ENCODE data around the gene TOM1L2.
A peak's percentile ranks its signal among the peaks of the same experiment; 100 is the strongest.

TOM1L2 gene

DNA sequence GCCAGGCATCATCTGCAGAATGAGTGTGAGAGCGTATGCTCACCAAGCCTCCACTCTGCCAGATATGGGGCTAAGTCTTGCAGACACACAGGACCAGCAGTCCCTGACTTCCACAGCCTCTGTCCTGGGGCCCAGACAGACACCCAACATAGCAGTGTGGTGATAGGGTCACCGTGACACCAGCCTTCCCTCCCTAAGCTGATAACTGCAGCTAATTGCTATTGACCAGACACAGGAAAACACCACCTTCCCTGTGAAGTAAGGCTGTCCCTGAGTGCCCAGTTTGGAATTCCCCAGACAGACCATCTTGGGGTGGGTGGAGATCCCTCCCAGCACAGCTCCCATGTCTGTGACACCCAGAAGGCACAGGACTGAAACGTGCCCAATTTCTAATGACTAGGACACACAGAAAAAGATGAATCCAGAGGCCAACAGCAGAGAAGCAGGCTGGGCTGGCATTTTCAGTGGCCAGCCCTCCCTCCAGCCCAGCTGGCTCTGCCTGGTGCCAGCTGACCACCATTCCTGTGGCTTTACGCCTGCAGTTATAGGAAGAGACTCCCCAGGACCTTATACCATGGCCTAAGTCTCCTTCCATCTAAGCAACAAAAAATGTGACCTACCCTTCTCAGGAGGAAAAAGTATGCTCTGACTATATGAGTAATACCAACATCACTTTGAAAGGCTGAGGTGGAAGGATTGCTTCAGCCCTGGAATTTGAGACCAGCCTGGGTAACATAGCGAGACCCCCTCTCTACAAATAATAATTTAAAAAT, 36.5 kb upstream of the TOM1L2 start:
- peak; percentile 65 for DNase-seq
- no peak overlapping the region for H4K8ac ChIP-seq (ENCODE audit: low read depth, low read length)
- no peak overlapping the region for H3K23ac ChIP-seq (ENCODE audit: low read length)
- H2BK15ac ChIP-seq (replicated peaks; ENCODE audit: low read depth): no peak overlapping the region
- peak overlapping the region; percentile 51 for H3K56ac ChIP-seq (ENCODE audit: low read length)
- H3K9ac ChIP-seq (ENCODE audit: low read length): no peak overlapping the region
- no peak overlapping the region for H2BK120ac ChIP-seq (ENCODE audit: low read depth, low read length)
- H3K4me2 ChIP-seq (ENCODE audit: low read length): no peak overlapping the region
- H3K27ac ChIP-seq (ENCODE audit: low read depth, low read length): no peak overlapping the region
- no CpG with 5 or more reads among the region's 5 CpGs for WGBS (ENCODE audit: extremely low coverage, insufficient coverage, low lambda C conversion rate)
- H3K4ac ChIP-seq (ENCODE audit: low read depth, low read length): no peak overlapping the region
- H3K79me1 ChIP-seq (ENCODE audit: low read length): no peaks in the 10 kb centered on the region
- H2BK5ac ChIP-seq (ENCODE audit: low read length): no peak overlapping the region
- peaks cover 3% of the 10 kb centered on the region for H3K4me1 ChIP-seq (ENCODE audit: control insufficient read depth, low read depth, low read length)
- H3K27me3 ChIP-seq (ENCODE audit: insufficient read depth, low read length, poor library complexity): no peaks in the 10 kb centered on the region
- H3K18ac ChIP-seq (ENCODE audit: low read length): no peak overlapping the region
- no peaks in the 10 kb centered on the region for H3K79me2 ChIP-seq (ENCODE audit: control insufficient read depth, insufficient read depth, low read length)
- no peak overlapping the region for H2AK5ac ChIP-seq (ENCODE audit: low read length)
- H3K4me3 ChIP-seq (ENCODE audit: low read length): no peak overlapping the region
- no peaks in the 10 kb centered on the region for H3K36me3 ChIP-seq (ENCODE audit: control insufficient read depth, insufficient read depth, low read length)
- H4K5ac ChIP-seq (ENCODE audit: low read length): no peak overlapping the region

DNA sequence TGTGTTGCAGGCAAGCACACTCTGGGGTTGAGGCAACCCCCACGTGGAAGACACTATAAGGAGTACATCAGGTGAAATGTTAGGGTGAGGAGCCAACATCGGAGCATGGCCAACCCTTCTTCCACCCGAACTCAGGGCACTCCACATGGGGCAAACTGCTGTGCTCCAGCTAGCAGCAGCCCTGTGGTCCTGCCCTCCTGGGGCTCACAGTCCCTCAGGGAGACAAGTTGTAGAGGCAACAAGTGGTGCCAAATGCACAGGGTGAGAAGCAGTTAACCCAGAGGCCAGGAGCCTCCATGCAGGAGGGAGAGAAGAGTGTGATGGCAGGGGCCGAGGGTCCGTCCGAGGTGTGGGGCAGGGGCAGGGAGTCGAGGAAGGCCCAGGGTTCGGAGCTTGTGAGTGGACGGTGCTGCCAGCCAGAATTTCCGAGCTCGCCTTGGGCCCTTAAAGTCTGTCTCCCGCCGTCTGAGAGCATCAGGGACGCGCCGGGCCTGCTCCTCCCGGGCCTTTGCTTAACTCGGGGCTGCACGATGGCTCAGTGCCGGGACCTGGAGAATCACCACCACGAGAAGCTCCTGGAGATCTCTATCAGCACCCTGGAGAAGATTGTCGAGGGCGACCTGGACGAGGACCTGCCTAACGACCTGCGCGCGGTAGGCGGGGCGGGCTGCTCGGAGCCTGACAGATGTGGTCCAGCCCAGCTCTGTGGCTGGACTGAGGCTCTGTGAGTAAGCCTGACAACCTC, 34.5 kb upstream of the TOM1L2 start:
- no peak overlapping the region for H3K4ac ChIP-seq (ENCODE audit: low read depth, low read length)
- H3K36me3 ChIP-seq (ENCODE audit: control insufficient read depth, insufficient read depth, low read length): no peaks in the 10 kb centered on the region
- H4K8ac ChIP-seq (ENCODE audit: low read depth, low read length): no peak overlapping the region
- no peak overlapping the region for H3K4me3 ChIP-seq (ENCODE audit: low read length)
- no peak overlapping the region for H3K23ac ChIP-seq (ENCODE audit: low read length)
- peaks cover 3% of the 10 kb centered on the region for H3K4me1 ChIP-seq (ENCODE audit: control insufficient read depth, low read depth, low read length)
- H2AK5ac ChIP-seq (ENCODE audit: low read length): no peak overlapping the region
- H3K9ac ChIP-seq (ENCODE audit: low read length): no peak overlapping the region
- no peak overlapping the region for H3K18ac ChIP-seq (ENCODE audit: low read length)
- no peak overlapping the region for H3K56ac ChIP-seq (ENCODE audit: low read length)
- H3K79me1 ChIP-seq (ENCODE audit: low read length): no peaks in the 10 kb centered on the region
- no peak overlapping the region for H2BK15ac ChIP-seq (replicated peaks; ENCODE audit: low read depth)
- H2BK120ac ChIP-seq (ENCODE audit: low read depth, low read length): no peak overlapping the region
- DNase-seq: peak; percentile 47
- no peak overlapping the region for H4K5ac ChIP-seq (ENCODE audit: low read length)
- no CpG with 5 or more reads among the region's 31 CpGs for WGBS (ENCODE audit: extremely low coverage, insufficient coverage, low lambda C conversion rate)
- H3K4me2 ChIP-seq (ENCODE audit: low read length): no peak overlapping the region
- no peak overlapping the region for H3K27ac ChIP-seq (ENCODE audit: low read depth, low read length)
- no peaks in the 10 kb centered on the region for H3K79me2 ChIP-seq (ENCODE audit: control insufficient read depth, insufficient read depth, low read length)
- no peak overlapping the region for H2BK5ac ChIP-seq (ENCODE audit: low read length)
- H3K27me3 ChIP-seq (ENCODE audit: insufficient read depth, low read length, poor library complexity): no peaks in the 10 kb centered on the region

DNA sequence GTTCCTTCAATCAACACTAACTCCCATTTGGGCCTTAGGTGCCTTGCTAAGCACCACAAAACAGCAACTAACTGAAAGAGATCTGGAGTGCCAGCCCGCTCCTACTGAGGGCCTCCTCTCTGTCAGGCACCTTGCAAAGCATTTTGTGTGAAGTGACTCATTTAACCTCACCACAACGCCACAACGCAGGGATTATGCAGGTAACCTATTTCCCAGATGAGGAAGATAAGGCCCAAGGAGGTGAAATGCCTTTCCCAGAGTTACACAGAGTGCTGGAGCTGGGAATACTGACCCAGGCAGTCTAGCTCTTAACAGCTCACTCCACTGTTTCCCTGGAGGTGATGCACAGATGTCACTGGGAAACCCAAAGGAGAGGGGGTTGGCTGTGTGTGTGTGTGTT, 33.3 kb upstream of the TOM1L2 start:
- Histone ChIP-seq H3K27me3 (ENCODE audit: insufficient read depth, low read length, poor library complexity) (no peaks in the 10 kb centered on the region), H2BK15ac (replicated peaks; ENCODE audit: low read depth) (no peak overlapping the region), H2AK5ac (ENCODE audit: low read length) (no peak overlapping the region), H4K8ac (ENCODE audit: low read depth, low read length) (no peak overlapping the region), H3K27ac (ENCODE audit: low read depth, low read length) (no peak overlapping the region), H3K36me3 (ENCODE audit: control insufficient read depth, insufficient read depth, low read length) (no peaks in the 10 kb centered on the region), H3K4me2 (ENCODE audit: low read length) (no peak overlapping the region), H3K9ac (ENCODE audit: low read length) (no peak overlapping the region), H2BK120ac (ENCODE audit: low read depth, low read length) (no peak overlapping the region), H3K4ac (ENCODE audit: low read depth, low read length) (no peak overlapping the region), H3K4me1 (ENCODE audit: control insufficient read depth, low read depth, low read length) (peaks cover 3% of the 10 kb centered on the region), H3K4me3 (ENCODE audit: low read length) (no peak overlapping the region), H3K56ac (ENCODE audit: low read length) (no peak overlapping the region), H3K18ac (ENCODE audit: low read length) (no peak overlapping the region), H3K79me1 (ENCODE audit: low read length) (no peaks in the 10 kb centered on the region), H3K79me2 (ENCODE audit: control insufficient read depth, insufficient read depth, low read length) (no peaks in the 10 kb centered on the region), H2BK5ac (ENCODE audit: low read length) (no peak overlapping the region), H3K23ac (ENCODE audit: low read length) (no peak overlapping the region), H4K5ac (ENCODE audit: low read length) (no peak overlapping the region)
- no peak for DNase-seq
- no CpG with 5 or more reads among the region's 3 CpGs for WGBS (ENCODE audit: extremely low coverage, insufficient coverage, low lambda C conversion rate)

DNA sequence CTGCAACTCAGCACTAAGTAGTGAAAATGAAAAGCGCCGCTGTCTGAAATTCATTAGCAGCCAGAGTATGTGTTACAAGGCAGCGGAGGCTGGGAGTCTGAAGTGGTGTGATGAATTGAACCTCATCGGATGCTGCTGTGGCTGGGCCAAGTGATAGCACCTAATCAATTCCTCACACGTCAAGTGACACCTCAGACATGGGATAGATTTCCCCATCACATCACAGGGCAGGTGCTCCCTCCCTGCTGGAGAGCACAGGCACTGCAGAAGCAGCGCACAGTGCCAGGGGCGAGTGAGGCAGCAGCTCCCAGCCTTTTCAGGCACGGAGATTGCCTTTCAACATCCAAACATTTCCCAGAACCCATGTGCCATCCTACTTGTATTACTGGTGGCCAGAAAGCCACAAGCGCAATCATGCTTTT, 32.7 kb upstream of the TOM1L2 start:
- Histone ChIP-seq H2BK120ac (ENCODE audit: low read depth, low read length) (no peak overlapping the region), H4K5ac (ENCODE audit: low read length) (no peak overlapping the region), H3K27me3 (ENCODE audit: insufficient read depth, low read length, poor library complexity) (no peaks in the 10 kb centered on the region), H3K4me2 (ENCODE audit: low read length) (no peak overlapping the region), H3K79me1 (ENCODE audit: low read length) (no peaks in the 10 kb centered on the region), H3K4ac (ENCODE audit: low read depth, low read length) (no peak overlapping the region), H3K27ac (ENCODE audit: low read depth, low read length) (no peak overlapping the region), H3K4me1 (ENCODE audit: control insufficient read depth, low read depth, low read length) (peaks cover 2% of the 10 kb centered on the region), H2AK5ac (ENCODE audit: low read length) (no peak overlapping the region), H3K36me3 (ENCODE audit: control insufficient read depth, insufficient read depth, low read length) (no peaks in the 10 kb centered on the region), H2BK15ac (replicated peaks; ENCODE audit: low read depth) (no peak overlapping the region), H3K79me2 (ENCODE audit: control insufficient read depth, insufficient read depth, low read length) (no peaks in the 10 kb centered on the region), H3K4me3 (ENCODE audit: low read length) (no peak overlapping the region), H3K18ac (ENCODE audit: low read length) (no peak overlapping the region), H4K8ac (ENCODE audit: low read depth, low read length) (no peak overlapping the region), H3K56ac (ENCODE audit: low read length) (no peak overlapping the region), H3K9ac (ENCODE audit: low read length) (no peak overlapping the region), H3K23ac (ENCODE audit: low read length) (no peak overlapping the region), H2BK5ac (ENCODE audit: low read length) (no peak overlapping the region)
- WGBS (ENCODE audit: extremely low coverage, insufficient coverage, low lambda C conversion rate): no CpG with 5 or more reads among the region's 9 CpGs
- peak; percentile 67 for DNase-seq

DNA sequence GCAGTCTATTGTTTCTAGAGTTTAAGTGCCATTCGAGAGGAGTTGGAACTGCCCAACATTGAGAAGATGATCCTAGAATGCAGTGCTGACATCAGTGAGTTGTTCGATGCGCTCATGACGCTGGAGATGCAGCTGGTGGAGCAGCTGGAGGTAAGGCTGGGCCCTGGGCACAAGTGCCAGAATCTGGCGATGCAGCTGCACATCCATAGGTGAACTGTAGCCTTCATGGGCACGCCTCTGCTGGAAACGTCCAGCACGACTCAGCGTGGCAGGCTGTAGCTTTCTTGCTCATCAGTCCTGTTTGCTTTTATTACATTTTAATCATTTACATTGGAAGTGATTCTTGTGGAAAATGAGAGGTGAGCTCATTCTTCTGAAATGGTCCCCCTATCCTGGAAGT, 32.1 kb upstream of the TOM1L2 start:
- no peak overlapping the region for H3K4ac ChIP-seq (ENCODE audit: low read depth, low read length)
- H3K4me2 ChIP-seq (ENCODE audit: low read length): no peak overlapping the region
- no peaks in the 10 kb centered on the region for H3K79me2 ChIP-seq (ENCODE audit: control insufficient read depth, insufficient read depth, low read length)
- no peak overlapping the region for H2BK15ac ChIP-seq (replicated peaks; ENCODE audit: low read depth)
- H2BK5ac ChIP-seq (ENCODE audit: low read length): no peak overlapping the region
- no peak overlapping the region for H2BK120ac ChIP-seq (ENCODE audit: low read depth, low read length)
- H3K27me3 ChIP-seq (ENCODE audit: insufficient read depth, low read length, poor library complexity): no peaks in the 10 kb centered on the region
- H3K56ac ChIP-seq (ENCODE audit: low read length): no peak overlapping the region
- no peaks in the 10 kb centered on the region for H3K4me1 ChIP-seq (ENCODE audit: control insufficient read depth, low read depth, low read length)
- DNase-seq: no peak
- no peak overlapping the region for H3K9ac ChIP-seq (ENCODE audit: low read length)
- no peaks in the 10 kb centered on the region for H3K36me3 ChIP-seq (ENCODE audit: control insufficient read depth, insufficient read depth, low read length)
- no peaks in the 10 kb centered on the region for H3K79me1 ChIP-seq (ENCODE audit: low read length)
- no peak overlapping the region for H3K23ac ChIP-seq (ENCODE audit: low read length)
- no peak overlapping the region for H3K18ac ChIP-seq (ENCODE audit: low read length)
- no peak overlapping the region for H3K27ac ChIP-seq (ENCODE audit: low read depth, low read length)
- H2AK5ac ChIP-seq (ENCODE audit: low read length): no peak overlapping the region
- H4K5ac ChIP-seq (ENCODE audit: low read length): no peak overlapping the region
- no peak overlapping the region for H3K4me3 ChIP-seq (ENCODE audit: low read length)
- no CpG with 5 or more reads among the region's 9 CpGs for WGBS (ENCODE audit: extremely low coverage, insufficient coverage, low lambda C conversion rate)
- H4K8ac ChIP-seq (ENCODE audit: low read depth, low read length): no peak overlapping the region
